NK-92 treated with Interleukin-12 subunit alpha and Interleukin-12 subunit beta, amount 100 ng/mL, for 24 hours (cell line): ENCODE measurements around the gene COL16A1.

Experiments used
- DNase-seq: peaks from one replicate; lab custom pipeline; 2025; lab: John Stamatoyannopoulos, UW

COL16A1 gene

DNA sequence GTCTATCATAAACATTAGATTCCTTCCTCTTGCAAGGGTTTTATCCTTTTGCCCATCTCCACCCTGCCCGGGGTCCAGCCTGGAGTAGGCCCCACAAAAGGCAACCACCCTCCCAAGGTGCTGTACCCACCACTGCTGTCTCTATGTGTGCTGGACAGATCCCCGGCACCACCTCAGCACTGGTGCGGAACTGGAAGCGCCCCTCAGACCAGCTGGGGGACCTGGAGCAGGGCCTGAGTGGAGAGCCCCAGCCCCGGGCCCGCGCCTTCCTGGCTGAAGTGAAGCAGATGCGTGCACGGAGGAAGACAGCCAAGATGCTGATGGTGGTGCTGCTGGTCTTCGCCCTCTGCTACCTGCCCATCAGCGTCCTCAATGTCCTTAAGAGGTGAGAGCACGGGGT is 80.5 kb downstream of the COL16A1 start:
- DNase-seq, result no peak

DNA sequence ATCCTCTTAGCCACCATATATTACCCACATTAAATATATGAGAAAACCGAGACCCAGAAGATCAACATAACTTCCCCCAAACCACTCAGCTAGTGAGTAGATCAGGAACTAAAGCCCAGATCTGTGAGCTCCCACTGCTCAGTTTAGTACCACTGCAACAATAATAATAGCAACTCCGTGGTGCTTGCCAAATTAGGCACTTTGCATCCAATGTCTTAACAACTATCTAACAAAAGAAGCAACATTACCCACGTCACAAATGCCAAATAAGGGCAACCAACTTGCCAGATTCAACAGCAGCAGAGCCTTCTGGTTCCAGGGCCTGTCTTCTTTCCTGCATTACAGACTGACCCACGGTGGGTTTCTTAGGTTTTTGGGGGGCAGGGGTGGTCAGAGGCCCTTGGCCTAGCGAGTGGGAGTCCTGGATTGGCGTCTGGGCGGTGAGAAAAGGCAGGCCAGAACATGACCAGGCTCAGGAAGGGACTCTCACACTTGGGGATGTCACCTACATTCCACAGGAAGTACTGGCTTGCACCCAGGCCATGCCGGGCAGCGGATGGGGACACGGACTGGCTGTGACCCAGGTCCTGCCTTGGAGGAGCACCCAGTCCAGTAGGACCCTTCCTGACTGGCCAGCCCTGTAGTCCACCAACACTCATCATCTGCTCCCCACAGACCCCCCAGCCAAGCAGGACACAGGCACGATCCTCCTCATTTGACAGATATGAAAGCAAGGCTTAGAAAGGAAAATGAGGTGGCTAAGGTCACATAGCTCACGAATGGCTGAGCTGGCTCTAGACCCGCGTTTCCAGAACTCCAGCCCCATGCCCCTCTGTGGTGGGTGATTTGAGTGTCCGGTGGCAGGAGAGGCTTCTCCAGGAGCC is 81.7 kb downstream of the COL16A1 start:
- no peak for DNase-seq

DNA sequence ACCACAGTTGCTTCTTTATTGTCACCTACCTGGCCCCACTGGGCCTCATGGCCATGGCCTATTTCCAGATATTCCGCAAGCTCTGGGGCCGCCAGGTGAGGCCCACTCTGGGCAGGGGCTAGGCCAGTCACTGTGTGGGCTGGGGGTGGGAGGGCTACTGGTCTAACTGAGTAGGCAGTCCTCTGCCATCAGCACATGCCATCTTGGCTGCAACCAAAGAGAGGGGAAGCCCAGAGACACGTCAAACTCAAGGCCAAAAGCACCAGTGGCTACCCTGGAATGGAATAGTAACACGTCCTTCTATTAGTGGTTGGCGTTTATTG is 82.4 kb downstream of the COL16A1 start:
- no peak for DNase-seq

DNA sequence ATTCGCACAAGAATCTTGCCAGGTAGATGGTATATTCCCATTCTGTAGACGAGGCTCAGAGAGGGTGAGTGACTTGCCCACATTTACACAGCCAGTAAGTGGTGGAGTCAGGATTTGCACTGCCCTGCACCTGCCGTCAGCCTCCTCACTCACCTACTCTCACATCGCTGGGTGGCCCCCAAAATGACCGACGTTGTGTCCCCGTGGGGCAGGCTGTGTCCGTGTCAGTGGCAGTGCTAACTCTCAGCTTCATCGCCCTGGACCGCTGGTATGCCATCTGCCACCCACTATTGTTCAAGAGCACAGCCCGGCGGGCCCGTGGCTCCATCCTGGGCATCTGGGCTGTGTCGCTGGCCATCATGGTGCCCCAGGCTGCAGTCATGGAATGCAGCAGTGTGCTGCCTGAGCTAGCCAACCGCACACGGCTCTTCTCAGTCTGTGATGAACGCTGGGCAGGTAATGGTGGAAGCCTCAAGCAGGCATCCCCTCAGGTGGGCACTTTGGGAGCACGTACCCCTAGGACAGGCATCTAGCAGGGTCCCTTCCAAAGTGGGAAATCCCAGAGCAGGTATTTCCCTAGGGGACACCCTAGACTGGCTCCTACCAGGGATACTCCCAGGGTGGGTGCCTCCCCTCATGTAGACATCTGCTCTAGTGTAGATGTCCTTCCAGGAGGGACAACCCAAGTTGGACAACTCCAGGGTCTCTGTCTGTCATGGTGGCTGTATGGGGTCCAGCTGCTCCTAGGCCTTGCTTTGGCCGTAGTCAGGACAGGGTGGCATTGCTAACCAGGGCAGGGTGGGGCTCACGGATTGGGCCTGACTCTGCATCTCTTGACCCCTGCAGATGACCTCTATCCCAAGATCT is 83.0 kb downstream of the COL16A1 start:
- DNase-seq, result no peak

DNA sequence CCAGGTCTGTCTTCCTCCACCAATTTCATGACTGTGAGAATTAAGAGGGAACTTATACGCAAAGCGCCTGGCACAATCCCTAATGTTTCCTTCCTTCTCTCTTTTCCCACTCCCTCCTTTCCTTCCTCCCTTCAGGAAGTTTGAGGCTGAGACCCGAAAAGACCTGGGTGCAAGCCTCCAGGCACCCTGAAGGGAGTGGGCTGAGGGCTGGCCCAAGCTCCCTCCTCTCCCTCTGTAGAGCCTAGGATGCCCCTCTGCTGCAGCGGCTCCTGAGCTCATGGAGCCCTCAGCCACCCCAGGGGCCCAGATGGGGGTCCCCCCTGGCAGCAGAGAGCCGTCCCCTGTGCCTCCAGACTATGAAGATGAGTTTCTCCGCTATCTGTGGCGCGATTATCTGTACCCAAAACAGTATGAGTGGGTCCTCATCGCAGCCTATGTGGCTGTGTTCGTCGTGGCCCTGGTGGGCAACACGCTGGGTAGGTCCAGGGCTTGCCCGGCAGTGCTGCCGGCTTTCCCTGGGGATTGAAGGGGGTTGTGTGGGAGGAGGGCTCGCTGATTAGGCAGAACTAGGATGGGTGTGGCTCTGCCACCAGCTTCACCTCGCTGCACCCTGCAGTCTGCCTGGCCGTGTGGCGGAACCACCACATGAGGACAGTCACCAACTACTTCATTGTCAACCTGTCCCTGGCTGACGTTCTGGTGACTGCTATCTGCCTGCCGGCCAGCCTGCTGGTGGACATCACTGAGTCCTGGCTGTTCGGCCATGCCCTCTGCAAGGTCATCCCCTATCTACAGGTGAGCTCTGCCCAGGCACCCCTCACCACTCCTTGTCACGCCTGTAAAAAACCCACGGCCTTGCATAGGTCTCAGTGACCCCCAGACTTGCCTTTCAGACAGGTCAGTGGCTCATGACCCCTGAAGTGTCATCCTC is 84.6 kb downstream of the COL16A1 start:
- no peak for DNase-seq

DNA sequence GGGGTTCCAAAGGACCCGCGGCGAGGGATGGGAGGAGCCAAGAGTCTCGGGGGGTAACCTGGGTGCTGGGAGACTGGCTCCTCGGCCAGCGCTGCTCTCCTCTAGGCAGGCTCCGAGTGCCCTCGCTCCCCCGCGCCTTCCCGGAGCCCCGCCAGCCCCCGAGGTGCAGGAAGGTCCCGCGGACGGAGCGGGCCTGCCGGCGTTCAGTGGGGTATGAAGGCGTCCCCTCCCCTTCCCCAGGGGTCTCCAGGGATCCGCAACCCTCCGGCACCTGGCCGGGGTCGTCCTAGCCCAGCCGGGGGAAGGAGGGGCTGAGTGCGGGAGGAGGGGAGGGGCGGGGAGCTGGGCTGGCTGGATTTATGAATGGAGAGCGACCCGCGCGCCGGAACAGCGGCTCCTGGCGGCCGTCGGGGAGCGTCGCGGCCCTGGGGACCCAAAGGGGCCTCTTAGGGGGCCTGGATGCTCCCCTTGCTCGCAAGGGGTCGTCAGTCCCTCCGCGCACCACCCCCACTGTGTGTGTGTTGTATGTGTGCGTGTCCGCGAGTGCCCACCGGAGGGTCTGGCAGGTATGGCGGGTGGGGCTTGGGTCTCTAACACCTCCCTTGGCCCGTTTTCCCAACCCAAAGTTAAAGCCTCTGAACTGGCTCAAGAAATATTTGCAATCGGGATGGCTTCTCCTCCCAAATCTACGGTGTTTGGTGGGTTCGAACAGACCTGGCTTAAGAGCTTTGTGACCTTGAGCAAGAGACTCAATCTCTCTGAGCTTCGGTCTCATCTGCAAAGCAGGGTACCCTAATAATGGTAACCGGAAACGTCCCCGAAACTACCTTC is 85.7 kb downstream of the COL16A1 start:
- no peak for DNase-seq

DNA sequence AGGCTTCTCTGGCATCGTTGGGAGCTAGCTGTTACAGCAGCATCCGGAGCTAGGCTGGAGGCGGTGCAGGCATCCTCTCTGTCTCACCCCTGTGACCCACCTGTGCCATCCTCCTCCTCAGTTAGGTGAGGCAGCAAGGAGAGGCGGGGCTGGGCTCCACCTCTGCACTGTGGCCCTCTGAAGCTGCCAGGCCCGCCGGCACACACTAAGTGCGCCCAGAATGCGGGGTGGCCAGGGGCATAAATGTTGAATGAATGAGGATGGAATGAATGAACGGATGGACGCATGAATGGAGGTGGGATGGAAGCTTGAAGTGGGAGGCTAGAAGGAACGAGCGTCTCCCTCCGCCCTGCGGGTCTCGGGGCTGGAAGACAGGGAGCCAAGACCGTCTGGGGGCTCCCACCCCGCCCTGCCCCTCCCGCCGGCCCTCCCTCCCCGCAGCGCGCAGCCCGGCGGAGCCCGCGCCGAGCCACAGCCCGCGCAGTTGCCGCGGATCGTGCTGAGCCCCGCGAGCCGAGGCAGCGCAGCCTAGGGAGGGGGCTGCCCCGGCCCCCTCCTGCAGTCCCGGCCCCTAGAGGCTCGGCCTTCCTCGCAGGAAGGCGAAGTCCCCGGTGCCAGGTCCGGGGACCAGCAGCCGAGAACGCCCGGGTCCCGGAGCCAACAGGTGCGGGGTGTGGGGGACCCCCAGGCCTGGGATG is 86.5 kb downstream of the COL16A1 start, which contains the start of gene HCRTR1:
Gene HCRTR1, plus strand, starts transcription at position 472 of the 698 bp plus-strand sequence. CDS start 1,504 bp downstream, outside the sequence.
- DNase-seq, result no peak

DNA sequence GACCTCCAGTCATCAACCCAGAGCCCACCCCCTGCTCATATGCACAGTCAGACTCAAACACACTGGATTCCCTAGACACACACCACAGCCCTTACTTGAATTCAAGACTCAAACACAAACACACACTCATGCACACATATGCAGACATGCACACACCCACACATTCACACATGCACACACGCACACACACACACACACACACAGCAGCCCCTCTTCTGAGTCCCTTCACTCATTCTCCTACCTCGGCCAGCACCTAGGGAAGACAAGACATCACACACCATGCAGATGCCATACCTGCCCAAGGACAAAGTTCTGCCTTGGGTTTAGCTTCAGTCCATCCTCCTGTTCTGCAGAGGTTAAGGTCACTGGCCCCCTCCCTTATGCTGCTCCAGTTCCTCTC is 87.9 kb downstream of the COL16A1 start:
- DNase-seq, result no peak

DNA sequence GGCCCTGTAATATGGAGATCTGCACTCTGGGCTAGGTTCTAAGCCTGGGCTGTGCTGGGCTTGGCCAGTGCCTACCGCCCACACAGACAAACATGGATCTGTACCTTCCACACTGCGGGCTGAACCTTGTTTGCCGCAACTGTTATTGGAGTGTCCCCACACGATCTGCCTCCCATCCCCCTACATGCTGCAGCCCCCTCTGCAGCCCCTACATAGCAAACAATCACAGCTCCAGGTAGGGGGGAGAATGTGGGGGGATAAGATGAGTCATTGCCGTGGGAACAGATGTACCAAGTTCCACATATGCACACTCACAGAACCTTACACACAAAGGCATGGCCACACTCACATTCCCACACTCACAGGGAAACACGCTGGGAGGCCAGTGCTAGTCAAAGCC is 88.4 kb downstream of the COL16A1 start:
- DNase-seq, result no peak

DNA sequence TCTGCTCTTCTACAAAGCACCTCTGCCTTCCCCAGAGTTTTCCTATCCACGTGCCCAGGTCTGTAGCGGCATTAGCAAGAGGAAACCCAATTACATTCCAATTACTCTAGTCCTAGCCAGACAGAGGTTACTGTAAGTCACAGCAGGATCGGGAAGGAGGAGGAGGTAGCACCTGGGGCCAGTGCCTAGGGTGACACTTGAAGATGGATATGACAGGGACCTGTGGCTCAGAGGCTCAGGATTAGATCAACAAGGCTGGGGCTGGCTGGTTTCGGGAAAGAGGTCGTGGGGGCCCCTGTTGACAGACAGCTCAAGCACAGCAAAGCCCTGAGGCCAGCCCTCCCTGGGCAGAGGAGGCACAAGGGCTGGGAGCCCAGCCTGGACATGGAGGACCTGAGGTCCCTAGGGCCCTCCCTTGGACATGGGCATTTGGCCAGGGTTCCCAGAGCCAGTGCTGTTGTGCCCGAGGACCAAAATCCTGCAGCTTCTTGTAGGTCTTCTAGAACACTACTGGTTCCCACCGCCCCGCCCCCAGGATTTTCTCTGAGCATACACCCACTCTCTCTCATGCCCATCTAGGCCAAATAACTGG is 89.3 kb downstream of the COL16A1 start:
- no peak for DNase-seq

DNA sequence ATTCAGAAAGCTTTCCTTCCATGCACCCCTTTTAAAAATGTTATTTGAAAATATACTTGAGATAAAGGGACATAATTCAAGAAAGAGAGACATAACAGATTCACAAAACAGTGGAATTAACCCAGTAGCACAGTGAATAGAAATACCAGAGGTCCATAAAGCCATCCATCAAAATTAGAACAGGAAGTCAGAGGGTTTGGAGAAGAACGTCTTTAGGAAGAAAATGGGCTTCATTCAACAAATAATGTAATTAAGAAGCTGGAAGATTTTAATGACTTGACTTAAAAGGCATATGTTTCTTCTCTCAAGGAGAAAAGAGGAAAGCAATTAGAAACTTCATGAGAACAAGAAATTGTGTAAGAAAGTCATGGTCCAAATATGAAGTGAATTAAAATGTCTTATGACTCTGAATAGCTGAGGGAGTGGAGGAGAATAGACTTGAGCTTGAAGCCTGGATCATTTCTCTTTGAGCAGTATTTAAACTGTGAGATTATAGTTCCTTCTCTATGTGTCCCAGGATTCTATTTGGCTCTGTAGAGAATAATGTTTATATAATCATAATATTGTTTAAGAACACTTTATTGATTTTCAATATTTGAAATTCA is 94.2 kb downstream of the COL16A1 start:
- DNase-seq, result no peak

DNA sequence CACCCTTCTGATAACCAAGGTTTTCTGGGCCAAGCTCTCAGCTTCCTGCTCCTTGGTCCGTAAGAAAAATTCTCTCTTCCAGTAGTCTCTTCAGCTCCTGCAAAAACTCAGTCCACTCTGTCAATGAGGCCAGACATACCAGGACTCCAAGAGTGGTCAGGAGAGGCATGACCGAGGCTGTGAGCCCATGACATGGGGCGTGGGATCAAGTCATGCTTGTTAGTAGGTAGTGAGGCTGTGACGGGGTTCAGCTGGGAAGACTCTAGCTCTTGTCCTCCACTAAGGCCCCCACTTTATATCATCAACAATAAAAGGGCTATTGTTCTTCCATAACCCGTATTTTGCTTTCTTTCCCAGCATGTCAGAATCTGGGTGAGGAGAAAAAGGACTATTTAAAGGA is 96.5 kb downstream of the COL16A1 start:
- no peak for DNase-seq

DNA sequence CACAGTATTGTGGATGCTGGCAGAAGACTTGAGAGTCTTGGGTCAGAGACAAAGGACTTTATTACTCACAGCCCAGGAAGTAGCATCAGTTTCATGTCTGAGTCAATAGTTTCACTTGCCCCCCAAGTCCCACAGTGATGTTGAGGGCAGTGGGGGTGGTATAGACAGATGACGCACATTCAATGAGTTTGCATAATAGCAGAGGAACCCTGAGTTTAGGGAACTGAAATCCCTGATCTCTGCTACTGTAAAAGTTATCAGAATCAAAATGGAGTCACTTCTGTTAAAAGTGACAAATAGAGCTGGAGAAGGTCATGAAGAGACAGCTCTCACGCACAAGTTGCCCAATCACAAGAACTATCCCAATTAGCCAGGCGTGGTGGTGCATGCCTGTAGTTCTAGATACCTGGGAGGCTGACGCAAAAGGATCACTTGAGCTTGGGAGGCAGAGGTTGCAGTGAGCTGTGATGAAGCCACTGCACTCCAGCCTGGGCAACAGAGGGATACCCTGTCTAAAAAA is 97.8 kb downstream of the COL16A1 start:
- peak; percentile 33 for DNase-seq
